HG02870 (cell line): ENCODE data around the gene ZC2HC1C.

Experiments
- ATAC-seq: cut with Tn5 transposase; IDR thresholded peaks from one replicate; pipeline ENCODE4 v1.9.1; 2021; ENCODE audit warnings: mild to moderate bottlenecking, moderate library complexity; ENCODE audit not compliant: unreplicated experiment

ZC2HC1C gene, protein sequence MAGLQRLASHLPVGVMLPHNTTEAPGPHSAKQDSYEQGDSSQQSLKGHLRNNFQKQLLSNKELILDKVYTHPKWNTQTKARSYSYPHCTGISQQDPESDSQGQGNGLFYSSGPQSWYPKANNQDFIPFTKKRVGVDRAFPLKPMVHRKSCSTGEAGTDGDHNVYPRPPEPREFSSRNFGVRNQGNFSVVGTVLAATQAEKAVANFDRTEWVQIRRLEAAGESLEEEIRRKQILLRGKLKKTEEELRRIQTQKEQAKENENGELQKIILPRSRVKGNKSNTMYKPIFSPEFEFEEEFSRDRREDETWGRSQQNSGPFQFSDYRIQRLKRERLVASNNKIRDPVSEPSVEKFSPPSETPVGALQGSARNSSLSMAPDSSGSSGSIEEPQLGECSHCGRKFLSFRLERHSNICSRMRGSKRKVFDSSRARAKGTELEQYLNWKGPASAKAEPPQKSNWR

DNA sequence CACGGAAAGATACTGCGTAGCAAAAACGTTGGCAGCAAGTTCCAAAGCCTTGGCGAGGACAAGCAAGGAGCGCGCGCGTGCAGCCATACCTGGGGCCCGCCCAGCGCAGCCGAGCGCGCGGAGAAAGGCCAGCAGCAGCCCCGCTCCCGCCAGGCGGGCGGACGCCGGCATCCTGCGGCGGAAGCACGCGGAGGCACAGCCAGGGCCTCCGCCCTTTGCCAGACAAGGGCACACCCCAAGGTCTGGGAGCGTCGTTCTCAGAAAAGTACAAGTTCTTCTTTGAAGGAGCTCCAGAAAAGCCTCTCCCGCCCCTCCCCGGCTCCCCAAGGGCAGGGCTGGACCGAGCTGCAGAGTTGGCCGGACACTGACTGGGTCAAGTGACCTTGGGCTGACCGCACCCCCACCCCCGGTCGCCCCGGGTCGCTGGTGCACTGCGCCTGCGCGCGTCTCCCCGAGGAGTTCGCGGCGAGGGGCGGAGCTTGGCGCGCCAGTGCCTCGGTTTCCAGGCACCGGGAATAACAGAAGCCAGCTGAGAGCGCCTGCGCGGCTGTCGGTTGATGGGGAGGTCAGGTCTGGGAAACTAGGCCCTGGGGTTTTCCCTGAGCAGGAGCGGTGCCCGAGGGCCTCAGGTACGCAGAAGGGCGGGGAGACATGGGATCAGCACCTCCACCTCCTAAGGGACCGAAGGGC lies at the start of gene ZC2HC1C:
TSS of gene ZC2HC1C (plus strand) at position 521 of the 690 bp plus-strand sequence. CDS start 933 bp downstream, outside the sequence.
- ATAC-seq = peak; percentile 67

DNA sequence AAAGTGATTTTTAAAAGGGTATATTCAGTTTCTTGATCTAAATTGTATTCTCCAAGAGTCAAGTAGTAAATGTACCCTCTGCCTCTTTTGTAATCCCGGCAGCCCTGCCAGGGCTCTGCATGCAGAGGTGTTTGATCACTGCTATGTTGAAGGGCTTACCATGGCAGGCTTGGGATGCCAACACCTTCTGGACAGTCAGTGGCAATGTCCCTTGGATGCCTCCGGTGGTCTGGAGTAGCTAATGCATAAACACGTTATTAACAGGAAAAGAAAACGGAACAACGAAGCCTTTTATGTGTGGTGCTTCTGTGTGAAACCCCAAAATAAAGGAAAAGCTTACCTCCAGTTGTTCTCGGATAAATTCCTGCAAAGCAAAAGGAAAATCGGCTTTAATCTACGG lies 46.8 kb upstream of the ZC2HC1C start:
- no peak for ATAC-seq

DNA sequence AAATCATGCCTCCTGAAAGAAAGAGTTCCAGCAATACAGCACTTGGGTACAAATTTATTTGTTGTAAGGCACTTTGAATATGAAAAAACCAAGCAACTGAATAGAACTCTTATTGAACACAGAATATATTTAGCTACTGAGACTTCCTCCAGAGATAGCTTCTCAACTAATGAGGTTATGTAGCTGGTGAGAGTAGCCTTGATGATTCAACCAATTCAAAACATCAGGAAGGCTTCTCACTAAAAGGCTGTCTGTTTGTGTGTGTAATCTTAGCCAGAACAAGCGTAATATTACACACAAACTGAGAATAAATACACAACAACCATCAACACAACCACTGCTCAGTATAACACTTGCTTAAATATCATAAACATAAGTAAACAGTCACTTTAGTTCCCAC lies 46.3 kb upstream of the ZC2HC1C start:
- no peak for ATAC-seq

DNA sequence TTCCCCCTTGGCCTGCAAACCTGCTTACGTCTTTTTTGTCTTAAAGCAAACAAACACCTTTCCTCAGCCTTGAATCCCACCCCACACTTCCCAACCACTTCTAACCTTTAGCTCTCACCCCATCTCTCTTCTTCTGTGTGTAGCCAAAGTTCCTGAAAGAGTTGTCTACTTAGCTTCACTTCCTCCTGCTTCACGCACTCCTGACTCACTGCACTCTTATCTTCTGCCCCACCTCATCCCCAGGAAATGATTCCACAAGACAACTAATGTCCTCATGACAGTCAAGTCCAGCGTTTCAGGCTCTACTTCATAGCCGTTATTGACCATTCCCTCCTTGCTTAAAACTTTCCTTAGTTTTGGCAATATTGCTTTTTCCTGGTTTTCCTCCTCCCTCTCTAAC lies 44.4 kb upstream of the ZC2HC1C start:
- no peak for ATAC-seq

DNA sequence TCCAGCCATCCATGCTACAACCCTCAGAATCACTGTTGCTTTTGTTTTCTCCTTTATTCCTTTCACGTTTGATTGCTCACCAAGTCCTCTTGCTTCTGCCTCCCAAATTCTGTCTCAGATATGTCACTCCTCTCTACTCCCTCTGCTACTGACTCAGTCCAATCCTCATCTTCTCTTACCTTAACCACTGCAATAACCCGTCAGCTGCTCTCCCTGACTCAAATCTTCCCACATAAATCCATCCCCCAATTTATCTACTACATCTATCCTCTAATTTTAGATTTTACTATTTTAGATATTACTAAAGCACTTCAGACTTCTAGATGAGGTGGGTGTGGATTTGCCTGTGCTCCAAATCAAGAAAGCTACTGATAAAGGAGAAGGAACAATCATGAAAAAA lies 43.6 kb upstream of the ZC2HC1C start:
- no peak for ATAC-seq

DNA sequence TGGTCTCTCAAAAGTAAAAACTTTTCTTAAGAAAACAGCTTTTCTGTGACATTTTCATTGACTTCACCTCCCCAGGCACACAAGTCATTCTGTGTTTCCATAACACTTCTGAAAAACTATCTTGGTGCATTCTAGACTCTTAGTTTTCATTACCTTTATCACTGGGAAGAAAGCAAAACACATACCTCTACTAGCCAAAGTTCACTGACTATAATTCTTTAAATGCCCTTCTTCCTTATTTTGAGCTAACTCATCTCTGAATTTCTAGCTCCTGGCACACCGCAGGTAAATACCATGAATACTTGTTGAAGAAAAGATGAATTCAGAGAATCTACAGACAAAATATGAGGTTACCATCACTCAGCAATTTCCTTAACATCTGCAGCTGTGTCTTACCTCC lies 39.3 kb upstream of the ZC2HC1C start:
- no peak for ATAC-seq

DNA sequence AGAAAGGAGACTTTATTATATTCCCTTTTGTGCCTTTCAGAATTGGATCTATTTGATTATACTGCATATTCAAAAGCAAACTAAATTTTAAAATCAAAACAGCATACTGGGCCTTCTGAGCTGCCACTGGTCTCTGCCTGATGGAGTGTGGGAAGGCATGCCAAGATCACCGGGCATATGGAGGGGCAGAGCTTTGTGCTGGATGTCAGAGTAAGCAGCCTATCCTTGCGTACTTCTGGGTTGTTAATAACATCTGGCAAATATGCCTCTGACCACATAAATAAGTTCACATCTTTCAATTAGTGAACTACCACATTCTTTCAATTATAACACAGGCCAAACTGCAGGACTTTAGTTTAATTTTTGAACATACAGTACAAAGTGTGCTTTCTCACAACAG lies 36.5 kb upstream of the ZC2HC1C start:
- ATAC-seq = no peak

DNA sequence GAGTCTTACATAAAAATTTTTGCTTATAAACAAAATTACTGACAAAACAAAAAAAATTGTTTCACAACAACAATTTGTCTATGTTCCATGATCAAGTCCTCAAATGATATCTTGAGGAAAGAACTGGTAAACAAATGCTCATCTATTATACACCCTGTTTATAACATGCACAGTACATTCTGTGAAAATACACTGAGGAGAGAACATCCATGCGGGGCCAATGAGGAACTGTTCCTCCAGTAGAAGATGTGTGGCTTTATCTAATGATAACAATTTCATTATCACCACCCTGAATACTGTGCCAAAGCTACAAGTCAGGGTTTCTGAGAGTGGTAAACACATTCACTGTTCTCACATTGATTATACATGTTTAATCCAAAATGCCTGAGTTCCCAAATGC lies 28.9 kb upstream of the ZC2HC1C start:
- no peak for ATAC-seq

DNA sequence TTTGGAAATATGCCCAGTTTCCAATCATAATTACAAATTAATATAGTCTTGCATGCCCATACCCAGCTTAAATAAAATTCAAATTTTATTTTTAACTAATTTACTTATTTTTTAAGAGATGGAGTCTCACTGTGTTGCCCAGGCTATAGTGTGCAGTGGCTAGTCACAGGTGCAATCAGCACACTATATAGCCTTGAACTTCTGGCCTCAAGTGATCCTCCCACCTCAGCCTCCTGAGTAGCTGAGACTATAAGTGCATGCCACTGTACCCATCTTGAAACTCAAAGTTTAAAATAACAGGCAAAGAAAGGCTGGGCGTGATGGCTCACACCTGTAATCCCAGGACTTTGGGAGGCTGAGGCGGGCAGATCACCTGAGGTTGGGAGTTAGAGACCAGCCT lies 28.5 kb upstream of the ZC2HC1C start:
- no peak for ATAC-seq

DNA sequence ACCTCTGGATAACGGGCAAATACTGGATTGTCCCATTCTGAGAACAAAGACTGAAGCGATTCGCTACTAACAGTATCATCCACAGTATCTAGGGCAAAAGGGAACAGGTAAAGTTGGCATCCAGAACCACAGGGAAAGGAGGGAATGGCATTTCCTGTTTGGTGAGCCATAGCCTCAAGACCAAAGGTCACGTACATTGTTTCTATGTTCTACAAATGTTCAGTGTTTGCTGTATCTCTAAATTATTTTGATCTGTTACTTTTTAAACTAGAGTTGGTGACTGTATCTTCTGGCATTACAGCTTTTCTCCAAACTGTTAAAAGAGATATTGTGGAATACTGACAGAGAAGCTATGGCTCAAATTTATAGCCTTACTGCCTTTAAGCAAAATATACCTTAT lies 27.8 kb upstream of the ZC2HC1C start:
- no peak for ATAC-seq

DNA sequence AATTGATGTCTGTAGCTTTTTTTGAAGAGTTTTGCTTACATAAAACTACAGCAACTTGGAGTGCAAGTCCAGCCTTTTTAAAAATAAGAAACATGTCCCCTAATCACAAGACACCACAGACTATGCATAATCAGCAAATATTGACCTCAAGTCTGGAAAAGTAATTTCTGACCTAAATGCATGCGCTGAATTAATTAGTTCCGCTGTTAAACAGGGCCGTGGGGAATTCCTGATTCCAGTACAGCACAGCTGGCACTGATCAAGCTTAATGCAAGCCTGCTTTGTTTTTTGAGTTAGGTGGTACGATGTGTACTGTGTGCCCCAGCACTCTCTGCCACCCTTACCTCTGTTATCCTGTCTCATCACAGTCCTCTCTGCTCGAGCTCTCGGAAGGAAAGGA lies 27.4 kb upstream of the ZC2HC1C start:
- no peak for ATAC-seq

DNA sequence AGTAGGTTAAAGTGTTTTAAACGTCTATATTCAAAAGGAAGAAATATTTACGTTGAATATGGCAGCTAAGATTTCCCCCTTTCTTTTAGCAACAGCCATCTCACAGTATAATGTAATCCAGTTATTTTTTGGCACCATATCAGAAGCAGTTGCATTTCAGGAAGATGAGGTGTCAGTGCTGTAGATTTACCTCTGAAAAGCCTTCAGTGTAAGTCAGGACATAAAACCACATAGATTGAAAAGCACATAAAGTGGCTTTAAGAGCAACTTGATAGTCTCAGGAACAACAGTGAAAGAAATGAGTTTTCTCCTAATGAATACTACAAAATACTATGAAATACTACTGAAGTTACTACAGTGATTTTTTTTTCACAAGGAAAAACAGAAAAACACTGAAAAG lies 25.1 kb upstream of the ZC2HC1C start:
- ATAC-seq = no peak

DNA sequence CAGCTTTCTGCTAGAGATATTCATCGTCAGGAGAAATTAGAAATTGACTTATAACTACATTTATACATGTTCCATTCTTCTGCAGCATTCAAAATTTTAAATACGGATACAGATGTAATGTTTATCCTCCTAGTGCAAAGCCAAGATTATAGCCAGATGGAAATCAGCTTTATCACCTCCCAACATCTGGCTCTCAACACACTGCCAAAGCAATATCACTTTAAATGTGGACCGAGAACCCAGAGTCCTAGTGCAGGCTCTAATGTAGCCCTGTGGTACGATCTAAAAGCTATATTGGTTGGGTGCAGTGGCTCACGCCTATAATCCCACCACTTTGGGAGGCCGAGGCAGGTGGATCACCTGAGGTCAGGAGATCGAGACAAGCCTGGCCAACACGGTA lies 24.7 kb upstream of the ZC2HC1C start:
- no peak for ATAC-seq

DNA sequence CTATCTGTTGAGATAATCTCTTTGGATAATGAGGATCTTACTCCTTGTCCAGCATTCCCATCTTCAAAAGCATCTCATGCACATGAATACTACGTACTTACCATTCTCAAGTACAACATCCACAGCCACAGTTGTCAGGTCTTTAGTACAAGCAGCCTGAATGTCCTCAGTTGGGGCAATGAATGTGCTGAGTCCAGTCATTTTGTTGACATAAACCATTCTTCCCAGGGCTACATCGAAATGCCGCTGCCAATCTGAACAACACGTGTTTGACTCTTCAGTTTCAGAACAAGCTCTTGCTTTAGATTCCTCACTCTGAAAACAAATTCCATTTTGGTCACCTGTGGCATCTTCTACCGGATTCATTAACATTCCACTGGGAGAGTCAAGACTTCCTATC lies 23.2 kb upstream of the ZC2HC1C start:
- ATAC-seq = no peak

DNA sequence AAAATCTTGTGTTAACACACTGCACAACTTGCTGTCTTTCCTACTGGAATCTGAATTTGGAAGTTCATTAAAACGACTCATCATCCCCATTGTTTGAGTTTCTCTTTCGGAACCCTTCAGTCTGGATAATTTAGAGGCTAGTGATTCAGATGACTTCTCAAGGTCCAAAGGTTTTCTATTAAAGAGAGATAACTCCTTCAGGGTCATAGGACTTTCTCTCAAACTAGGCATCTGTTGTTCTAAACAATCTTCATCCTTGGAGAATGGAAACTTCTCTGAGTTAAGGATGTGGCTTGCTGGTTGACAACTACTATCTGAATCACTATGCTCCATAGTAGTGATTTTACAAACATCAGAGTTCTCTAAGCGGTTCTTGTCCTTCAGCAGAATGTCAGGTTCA lies 22.5 kb upstream of the ZC2HC1C start:
- no peak for ATAC-seq

DNA sequence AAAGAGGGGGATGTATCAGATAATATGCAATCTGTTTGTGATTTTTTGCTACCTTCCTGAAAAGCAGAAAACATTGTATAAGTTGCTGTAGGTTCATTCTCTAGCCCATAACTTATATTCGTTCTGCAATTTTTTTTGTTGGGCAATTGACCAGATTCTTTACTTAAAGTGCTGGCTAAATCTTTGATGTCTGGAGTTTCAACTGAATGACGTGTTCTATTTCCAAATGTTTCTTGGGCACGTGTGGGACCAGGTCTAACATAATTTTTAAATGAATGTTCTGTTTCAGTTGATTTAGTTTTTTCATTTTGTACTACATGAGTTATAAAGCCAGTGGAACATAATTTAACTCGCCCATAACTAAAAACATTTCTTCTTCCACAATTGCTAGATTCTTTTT lies 21.9 kb upstream of the ZC2HC1C start:
- ATAC-seq = no peak

DNA sequence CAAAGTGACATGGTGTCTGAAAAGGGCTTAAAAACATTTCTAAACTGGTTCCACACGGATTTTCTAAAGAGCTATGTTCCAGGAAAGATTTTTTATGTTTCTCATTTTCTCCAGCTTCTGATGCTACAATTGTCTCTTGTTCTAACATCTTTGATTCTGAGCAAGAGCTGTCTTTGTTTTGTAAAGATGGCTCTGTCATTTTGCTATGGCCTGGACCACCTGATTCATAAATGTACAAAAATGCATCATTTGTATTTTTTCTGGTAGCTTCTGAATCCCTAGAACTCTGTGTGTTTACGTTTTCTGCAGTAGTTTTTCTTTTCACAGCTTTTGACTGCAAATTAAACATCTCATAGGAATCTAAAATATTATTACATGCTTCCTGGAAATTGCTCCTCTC lies 21.3 kb upstream of the ZC2HC1C start:
- ATAC-seq = no peak

DNA sequence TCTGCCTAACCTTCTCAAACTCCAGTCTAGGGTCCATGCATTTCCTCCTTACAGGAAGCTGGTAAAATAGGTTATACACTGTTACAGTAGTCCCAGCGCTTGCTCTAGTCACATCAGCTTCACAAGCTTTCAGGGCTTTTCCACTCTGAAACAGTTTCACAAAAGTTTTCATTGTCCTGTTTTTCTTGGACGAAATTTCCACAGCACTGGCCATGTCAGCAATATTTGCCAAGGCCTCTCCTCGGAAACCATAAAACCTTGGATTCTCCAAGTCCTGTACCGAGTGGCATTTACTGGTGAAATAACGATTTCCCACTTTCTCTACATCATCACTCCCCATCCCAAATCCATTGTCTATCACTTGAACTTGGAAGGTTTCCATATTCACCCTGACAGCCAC lies 20.3 kb upstream of the ZC2HC1C start:
- no peak for ATAC-seq

DNA sequence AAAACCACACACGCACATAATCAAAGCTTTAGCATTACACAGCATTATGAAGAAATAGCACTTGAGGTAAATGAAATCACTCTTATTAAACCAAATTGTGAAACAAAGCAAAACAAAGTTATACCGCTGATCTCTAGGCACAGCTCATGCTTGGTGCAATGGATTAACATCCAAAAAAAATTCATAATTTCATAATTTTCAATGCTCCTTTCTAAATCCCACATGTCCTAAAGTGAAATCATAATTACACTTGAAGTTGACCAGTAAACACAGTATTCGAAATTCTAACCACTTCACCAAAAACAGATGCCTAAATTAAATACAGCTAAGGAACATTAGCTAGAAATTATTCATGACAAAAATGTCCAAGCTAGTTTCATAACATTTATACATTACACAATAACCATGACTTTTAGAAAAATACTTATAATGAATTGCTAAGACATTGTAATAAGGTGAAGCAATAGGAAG lies 19.7 kb upstream of the ZC2HC1C start:
- ATAC-seq = no peak

DNA sequence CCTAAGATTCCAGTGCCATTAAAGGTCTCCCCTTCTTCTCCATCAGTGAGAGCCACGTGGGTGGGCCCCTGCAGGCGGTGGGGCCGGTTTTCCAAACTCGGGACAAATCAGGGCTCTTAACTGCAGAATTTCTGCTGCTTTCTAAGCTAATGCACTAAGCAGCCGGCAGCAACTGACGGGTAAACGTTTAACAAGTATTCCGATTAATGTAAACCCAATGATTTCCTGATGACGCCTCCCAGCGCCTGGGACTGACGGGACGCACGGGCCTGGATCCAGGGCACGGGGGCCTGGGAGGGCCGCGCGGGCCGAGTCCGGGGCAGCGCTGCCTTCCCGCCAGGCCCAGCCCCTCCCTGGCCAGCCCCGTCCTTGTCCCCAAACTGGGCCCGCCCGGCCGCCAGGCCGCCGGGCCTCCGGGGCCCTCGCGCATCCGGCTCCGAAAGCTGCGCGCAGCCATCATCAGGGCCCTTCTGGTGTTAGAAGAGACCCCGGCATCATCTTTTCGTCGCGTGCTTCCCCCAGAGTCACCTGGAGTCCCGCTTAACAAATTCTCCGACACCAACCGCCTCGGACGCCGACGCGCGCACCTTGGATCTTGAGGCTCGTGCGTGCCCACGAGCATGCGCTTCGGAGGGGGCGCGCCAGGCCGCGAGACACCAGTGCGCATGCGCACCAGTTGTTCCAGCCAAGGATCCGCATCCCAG lies 18.4 kb upstream of the ZC2HC1C start, which contains the start of gene MLH3:
TSS of gene MLH3 (minus strand) at position 616 of the 704 bp plus-strand sequence. CDS start 1,812 bp downstream, outside the sequence.
- peak; percentile 45 for ATAC-seq

DNA sequence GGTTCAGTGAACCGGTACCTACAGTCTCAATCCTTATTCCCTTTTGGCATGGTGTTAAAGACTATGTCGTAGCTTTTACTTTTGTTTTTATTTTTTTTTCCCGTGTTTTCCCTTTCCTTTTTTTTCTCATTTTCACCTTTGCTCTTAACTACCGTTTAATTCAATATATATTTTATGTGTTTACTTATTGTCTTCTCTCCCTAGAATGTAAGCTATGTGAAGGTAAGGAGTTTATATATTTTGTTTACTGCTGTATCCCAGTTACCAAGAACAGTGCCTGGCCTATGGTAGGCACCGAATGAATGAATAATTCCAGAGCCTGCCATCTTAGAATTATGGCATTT lies 17.9 kb upstream of the ZC2HC1C start:
- no peak for ATAC-seq
